GM19240 (cell line): Measurements from ENCODE around the gene USP30.

ENCODE experiments used
- DNase-seq: peaks from one replicate; pipeline ENCODE4 v3.0.0; 2011; ENCODE audit warnings: low spot score; ENCODE audit not compliant: insufficient read length

Gene USP30

DNA sequence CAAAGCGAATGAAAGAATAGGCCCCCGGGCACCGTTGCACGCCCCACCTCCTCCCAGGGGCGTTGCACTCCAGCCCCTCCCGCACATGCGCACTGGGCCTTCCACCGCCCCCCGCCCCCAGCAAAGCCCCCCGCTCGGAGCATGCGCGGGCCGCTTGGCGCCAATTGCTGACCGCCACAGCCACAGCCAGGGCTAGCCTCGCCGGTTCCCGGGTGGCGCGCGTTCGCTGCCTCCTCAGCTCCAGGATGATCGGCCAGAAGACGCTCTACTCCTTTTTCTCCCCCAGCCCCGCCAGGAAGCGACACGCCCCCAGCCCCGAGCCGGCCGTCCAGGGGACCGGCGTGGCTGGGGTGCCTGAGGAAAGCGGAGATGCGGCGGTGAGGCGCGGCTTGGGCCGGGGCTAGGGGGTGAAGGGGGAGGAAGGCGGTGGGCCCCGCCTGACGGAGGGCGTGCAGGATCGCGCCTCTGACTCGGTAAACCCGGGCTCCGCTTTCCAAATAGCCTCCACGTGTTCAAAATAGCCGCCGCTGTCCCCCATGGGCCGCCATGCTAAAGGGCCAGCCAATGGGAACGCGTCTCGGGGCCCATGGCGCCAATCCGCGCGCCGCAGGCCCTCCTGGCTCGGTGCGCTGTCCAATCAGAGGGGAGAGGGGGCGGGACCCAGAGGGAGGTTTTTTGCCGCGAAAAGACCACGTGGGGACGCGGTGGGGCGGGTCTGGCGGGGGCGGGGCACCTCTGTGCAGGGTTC is 45.2 kb downstream of the USP30 start, which contains the start of gene UNG:
TSS of gene UNG (plus strand) at position 163 of the 748 bp plus-strand sequence. CDS start at position 246, 83 bp downstream.
- DNase-seq, result peak; percentile 94

DNA sequence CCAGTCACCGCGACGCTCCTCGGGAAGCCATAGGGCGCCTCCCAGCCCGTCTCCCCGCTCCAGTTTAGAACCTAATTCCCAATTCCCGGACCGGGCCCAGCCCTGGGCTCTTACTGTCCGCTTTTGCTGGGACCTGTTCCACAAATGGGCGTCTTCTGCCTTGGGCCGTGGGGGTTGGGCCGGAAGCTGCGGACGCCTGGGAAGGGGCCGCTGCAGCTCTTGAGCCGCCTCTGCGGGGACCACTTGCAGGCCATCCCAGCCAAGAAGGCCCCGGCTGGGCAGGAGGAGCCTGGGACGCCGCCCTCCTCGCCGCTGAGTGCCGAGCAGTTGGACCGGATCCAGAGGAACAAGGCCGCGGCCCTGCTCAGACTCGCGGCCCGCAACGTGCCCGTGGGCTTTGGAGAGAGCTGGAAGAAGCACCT is 45.8 kb downstream of the USP30 start:
- no peak for DNase-seq

- DNase-seq, result no peak
Measured at GRCh38 chr12:109098651-109099050, 46.3 kb downstream of the USP30 start.

GRCh38 chr12:109099431-109100020 is 47.1 kb downstream of the USP30 start:
- DNase-seq, result no peak

DNA sequence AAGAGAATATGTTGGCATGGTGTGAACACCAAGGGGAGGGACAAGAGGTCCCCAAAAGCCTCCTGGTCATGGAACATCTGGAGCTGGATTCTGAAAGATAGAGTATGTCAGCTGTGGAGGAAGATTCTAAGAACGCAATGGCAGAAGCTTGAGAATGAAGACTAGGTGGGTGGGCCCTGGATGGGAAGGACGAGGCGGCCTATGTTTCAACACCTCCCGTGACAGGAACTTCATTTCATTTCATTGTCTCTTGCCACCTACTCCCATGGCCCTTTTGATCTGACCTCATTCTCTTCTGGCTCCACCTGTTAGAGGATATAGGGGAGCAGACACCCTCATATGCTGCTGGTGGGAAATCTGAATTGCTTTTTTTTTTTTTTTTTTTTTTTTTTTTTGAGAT is 48.4 kb downstream of the USP30 start:
- no peak for DNase-seq

DNA sequence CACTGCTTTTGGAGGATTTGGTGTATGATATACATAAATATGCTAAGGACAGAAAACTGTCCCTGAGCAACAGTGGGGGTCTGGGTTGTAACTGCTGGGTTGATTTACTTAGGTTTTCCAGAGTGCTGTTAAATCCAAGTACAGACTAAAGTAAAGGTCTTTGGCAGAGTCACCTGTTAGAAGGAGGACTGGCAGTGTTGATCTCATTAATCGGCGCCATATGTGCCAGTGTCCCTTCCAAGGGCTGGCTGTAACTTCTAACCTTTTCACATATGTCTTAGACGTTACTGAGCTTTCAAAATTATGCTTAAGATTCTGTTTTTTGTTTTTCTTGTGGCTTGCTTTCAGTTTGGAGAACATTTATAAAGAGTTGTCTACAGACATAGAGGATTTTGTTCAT is 50.1 kb downstream of the USP30 start:
- no peak for DNase-seq

GRCh38 chr12:109105176-109105575 is 52.8 kb downstream of the USP30 start:
- DNase-seq, result no peak

GRCh38 chr12:109109746-109110350 is 57.5 kb downstream of the USP30 start:
- DNase-seq, result no peak

DNA sequence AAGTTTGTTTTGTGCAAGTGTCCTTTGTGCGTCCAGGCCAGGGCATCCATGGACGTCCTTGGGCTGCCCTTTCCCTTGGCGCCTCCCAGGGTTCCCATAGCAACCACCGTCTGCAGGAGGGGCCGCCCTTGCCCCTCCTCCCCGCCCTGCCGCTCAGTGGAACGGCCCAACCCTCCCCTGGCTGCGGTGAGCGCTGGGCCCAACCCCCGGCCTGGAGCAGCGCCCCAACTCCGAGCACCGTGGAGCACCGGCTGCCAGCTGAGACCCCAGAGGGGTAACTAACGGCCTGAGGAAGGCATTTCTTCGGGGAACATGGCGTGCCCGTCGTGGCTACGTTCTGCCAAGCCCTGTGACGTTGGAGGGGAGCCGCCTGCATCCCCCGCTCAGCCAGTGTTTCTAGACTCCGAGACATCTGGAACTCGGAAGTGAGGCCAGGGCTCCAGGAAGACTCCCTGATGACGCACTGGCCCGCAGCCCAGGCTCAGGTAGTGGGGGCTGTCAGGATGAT is 58.7 kb downstream of the USP30 start:
- DNase-seq, result peak; percentile 28

DNA sequence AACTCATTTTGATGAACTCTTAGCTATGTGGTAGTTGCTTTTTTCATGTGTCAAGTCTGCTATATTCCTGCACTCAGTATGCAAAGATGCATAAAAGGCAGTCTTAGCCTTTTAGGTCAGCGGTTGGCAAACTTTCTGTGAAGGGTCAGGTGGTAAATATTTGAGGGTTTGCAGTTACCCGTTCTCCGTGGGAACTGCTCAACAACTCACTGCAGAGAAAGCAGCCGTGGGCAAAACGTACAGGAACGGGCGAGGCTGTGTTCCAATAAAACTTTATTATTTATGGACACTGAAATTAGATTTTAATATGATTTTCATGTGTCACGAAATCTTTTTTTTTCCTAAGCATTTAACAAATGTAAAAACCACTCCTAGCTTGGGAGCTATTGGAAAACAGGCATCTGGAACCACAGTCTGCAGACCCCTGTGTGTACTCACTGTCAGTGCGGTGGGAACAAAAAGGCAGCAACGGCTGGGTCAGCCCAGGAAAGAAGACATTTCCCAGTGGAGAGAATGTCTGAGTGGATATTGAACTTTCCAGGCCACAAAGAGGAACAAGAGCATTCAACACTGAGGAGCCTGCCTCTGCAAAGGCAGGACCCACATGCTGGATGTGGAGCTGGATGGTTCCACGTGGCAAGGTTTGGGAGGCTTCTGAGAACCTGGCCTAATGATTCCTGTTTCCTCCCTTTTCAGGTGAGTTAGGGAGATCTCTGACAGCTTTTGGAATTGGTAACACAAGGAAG is 60.5 kb downstream of the USP30 start:
- DNase-seq, result no peak

DNA sequence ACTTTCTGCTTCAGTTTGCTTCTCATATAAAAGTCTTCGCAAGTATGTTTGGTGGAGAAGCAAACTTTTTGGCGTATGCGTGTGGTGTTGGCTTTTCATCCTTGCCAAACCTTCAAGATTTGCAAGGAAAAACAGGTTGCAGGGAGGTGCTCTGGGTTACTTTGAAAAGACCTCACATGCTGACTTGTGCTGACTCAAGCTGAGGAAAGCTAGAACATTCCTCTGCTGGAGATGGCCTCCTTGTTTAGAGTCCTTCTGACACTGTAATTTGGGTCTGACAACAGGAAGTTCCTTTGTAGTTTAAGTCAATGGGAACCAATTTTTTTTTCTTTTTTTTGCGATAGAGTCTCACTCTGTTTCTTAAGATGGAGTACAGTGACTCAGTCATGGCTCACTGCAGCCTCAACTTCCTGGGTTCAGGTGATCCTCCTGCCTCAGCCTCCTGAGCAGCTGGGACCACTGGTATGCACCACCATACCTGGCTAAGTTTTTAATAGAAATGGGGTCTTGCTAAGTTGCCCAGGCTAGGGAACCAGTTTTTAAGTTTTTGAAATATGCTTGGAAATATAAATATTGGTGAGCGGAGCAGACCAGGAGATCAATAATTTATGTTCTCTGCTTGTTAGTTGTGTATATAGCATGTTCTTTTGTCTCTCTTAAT is 61.4 kb downstream of the USP30 start:
- no peak for DNase-seq

DNA sequence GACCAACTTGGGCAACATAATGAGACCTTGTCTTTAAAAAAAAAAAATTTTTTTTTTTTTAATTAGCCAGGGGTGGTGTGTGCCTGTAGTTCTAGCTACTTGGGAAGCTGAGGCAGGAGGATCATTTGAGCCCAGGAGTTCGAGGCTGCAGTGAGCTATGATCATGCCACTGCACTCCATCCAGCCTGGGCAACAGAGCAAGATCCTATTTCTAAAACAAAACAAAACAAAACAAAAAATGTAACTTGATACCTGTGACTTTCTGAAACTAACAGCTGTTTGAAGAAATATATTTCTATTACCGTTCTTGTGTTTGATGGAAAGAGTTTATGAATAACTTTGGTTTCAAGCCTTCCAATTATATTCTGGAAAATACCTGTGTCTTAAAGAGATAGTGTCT is 62.3 kb downstream of the USP30 start:
- no peak for DNase-seq

- no peak for DNase-seq
Measured at GRCh38 chr12:109115404-109115757, 63.0 kb downstream of the USP30 start.

DNA sequence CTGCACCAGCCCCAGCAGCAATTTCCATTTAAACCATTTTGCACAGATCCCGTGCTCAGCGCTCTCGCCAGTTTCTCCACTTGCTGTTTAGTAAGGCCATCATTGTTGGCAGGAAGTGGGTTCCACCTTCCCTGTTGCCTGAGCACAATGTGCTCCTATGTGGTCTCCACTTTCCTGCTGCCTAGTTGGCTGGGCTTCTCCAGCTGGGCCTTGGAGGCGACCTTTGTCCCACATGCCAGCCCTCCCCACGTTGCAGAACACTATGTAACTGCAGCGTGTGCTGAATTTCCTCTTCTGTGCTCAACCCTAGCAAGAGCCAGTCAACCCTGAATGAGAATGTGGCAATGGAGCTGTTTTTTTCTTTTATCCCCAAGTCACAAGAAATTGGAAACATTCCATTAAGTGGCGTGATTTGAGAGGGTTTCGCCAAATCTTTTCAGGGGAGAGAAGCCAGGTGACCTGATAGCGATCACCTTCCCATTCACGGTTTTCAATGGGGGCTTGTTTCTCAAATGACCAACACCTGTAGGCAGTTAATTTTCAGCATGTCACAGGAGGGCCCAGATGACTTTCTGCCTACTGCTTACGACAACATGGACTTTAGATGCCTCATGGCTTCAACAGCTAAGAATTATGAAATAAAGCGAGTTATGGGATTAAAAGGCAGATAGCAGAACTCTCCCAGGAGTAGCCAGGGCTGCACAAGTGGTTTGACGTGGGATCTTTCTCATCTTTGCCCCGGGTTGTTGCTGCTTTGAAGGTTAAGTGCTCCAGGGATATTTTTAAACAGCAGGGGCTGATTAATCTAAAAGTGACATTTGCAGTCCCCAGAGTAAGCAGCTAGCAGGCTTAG is 63.6 kb downstream of the USP30 start, which contains the start of gene ACACB:
TSS of gene ACACB (plus strand) at position 830 of the 853 bp plus-strand sequence. CDS start 22,819 bp downstream, outside the sequence.
- no peak for DNase-seq

DNA sequence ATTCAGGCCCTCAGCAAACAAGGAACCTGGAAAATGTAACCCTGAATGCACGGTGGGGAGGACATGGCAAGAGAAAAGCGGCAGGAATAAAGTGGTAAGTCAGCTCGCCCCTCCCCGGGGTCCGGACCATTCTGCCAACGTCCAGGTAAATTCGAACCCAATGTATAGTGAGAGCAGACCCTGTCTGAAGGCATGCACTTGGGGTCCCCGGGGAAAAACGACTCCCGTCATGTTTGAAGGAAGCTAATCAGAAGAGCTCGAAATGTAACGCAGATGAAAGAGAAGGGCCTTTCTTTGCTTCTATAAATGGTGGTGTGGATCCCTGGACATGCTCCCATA is 64.2 kb downstream of the USP30 start:
- no peak for DNase-seq

- DNase-seq, result no peak
Measured at GRCh38 chr12:109120095-109120494, 67.7 kb downstream of the USP30 start.

- no peak for DNase-seq
Measured at GRCh38 chr12:109120557-109120956, 68.2 kb downstream of the USP30 start.

DNA sequence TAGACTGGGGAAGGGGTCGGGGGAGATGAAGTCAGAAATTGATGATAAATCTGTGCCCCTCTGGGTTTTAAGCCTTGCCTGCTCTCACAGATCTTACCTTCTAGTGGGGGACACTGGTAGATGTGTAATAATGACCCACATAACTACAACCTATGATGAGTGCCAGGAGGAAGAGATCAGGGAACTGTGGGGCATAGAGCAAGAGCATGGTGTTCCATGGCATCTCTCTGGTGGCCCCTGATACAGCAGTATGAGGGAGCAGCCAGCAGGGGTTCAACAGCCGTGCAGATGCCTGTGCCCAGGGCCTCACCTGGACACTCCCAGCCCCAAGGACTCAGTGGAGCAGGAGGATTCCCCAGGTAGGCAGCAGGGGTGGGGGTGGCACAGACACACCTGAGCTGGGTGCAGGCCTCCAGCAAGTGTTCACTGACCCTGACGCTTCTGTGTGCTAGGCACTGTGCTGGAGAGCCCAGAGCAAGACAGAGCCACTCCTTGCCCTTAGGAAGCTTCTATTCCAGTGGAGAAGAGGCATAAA is 69.0 kb downstream of the USP30 start:
- DNase-seq, result no peak

DNA sequence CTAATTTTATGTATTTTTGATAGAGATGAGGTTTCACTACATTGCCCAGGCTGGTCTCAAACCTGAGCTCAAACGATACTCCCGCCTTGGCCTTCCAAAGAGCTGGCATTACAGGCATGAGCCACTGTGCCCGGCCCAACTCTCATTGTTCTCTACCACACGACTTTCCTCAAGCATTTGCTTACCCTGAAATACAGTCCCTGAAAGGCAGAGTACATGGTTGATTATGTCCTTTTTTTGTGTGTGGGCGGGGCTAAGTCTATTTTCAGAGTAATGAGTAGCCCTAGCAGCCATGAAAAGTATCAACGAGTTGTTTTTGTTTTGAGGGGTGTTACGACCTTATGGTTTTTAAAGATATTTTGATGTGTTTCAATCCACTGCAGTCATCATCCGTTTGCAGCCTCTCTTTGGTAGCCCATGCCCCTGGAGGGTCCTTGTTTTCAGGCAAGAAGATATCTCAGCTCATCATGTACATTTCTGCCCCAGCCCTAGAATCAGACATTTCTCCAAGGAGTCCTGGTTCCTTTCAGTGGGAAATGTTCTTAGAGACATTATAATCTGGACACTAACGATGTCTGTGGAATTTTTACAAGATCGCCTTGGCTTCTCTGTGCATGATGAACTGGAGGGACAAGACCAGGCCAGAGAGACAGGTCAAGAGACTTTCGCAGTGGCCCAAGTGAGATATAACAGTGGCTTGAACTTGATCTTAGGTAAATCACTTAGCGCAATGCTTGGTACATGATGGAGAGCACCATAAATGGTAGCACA is 72.7 kb downstream of the USP30 start:
- no peak for DNase-seq
